ENCODE measurements around the gene MEA1.

The MEA1 gene

GRCh38 chr6:42967228-42967627, 46.5 kb downstream of the MEA1 start:
- Histone ChIP-seq H3K36me3 (ENCODE audit: insufficient read depth, low read length) (peaks cover 48% of the 10 kb centered on the region), H3K9me3 (ENCODE audit: low read length) (no peaks in the 10 kb centered on the region), H3K4me1 (ENCODE audit: insufficient read depth, low read length) (no peaks in the 10 kb centered on the region), H3K4me3 (ENCODE audit: low read depth in 1 of 2, low read length in 2 of 2) (no peak overlapping the region), H3K27me3 (ENCODE audit: control insufficient read depth in 1 of 2, insufficient read depth in 2 of 2, low read length in 2 of 2) (no peaks in the 10 kb centered on the region), H3K27ac (ENCODE audit: low read depth, low read length) (no peak overlapping the region), H3K9ac (ENCODE audit: low read length) (no peak overlapping the region)

DNA sequence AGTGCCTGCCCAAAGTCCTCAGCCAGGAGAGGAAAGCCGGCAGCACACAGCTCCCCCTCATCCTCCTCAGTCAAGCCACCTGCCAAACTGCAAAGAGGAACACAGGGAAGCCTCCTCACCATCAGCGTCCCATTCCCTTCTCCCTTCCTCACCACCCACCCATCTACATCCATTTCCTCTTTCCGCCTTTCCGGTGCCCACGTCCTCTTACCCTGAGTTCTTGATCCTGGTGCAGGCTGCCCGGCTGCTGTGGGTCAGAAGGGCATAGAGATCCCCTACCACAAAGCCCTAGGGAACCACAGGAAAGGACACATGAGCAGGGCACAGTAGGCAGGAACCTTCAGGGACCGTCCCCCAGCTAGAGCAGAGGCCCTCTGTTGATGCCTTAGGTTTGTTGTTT, 47.2 kb downstream of the MEA1 start:
- Histone ChIP-seq H3K4me3 (ENCODE audit: low read depth in 1 of 2, low read length in 2 of 2) (no peak overlapping the region), H3K4me1 (ENCODE audit: insufficient read depth, low read length) (no peaks in the 10 kb centered on the region), H3K9ac (ENCODE audit: low read length) (no peak overlapping the region), H3K36me3 (ENCODE audit: insufficient read depth, low read length) (peaks cover 48% of the 10 kb centered on the region), H3K27me3 (ENCODE audit: control insufficient read depth in 1 of 2, insufficient read depth in 2 of 2, low read length in 2 of 2) (no peaks in the 10 kb centered on the region), H3K9me3 (ENCODE audit: low read length) (no peaks in the 10 kb centered on the region), H3K27ac (ENCODE audit: low read depth, low read length) (no peak overlapping the region)

DNA sequence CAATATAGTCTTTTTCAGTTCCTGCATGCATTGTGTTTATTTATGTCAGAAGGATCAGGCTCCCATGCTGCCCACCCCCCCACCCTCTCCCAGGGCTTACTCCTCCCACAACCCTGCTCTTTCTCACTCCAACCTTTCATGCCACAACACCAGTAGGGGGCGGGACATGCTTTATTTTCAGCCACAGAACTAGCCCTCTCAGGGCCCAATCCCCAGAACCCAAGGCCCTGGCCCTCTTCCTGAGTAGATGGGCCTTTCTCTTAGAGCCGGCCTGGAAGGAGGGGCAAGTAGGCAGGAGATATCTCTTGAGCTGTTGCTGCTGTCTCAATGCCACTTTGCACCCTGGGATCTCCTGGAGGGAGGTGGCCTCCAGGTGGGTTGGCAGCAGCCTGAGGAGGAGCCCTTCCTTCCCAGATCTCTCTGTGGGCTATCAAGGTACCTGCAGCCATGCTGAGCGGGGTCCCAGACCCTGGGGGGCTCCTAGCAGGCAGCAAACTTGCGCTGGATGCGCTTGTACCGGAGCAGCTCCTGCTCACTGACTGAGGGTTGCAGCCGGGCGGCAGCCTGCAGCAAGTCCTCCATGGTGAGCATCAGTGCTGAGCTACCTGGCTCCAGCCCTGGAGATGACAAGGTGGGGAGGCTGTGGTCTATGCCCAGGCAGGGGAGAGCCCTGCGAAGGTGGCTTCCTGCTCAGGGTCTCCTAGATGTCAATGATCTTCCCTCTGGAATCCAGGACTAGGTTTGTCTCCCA, 49.7 kb downstream of the MEA1 start:
- Histone ChIP-seq H3K4me1 (ENCODE audit: insufficient read depth, low read length) (peaks cover 11% of the 10 kb centered on the region), H3K36me3 (ENCODE audit: insufficient read depth, low read length) (peaks cover 41% of the 10 kb centered on the region), H3K27ac (ENCODE audit: low read depth, low read length) (no peak overlapping the region)

GRCh38 chr6:42963179-42963854, 50.4 kb downstream of the MEA1 start:
- peaks cover 0 to 4% of the 10 kb centered on the region in 2 donors for H3K27me3 ChIP-seq (ENCODE audit: control insufficient read depth in 1 of 2, insufficient read depth in 2 of 2, low read length in 2 of 2)
- no peak overlapping the region for H3K4me3 ChIP-seq (ENCODE audit: low read depth in 1 of 2, low read length in 2 of 2)
- H3K9ac ChIP-seq (ENCODE audit: low read length), result no peak overlapping the region
- no peaks in the 10 kb centered on the region for H3K9me3 ChIP-seq (ENCODE audit: low read length)
- peaks cover 34% of the 10 kb centered on the region for H3K36me3 ChIP-seq (ENCODE audit: insufficient read depth, low read length)
- peaks cover 11% of the 10 kb centered on the region for H3K4me1 ChIP-seq (ENCODE audit: insufficient read depth, low read length)
- no peak overlapping the region for H3K27ac ChIP-seq (ENCODE audit: low read depth, low read length)

More for the DNA sequence above, 49.7 kb downstream of the MEA1 start:
- no peaks in the 10 kb centered on the region for H3K9me3 ChIP-seq (ENCODE audit: low read length)
- H3K4me3 ChIP-seq (ENCODE audit: low read depth in 1 of 2, low read length in 2 of 2), result no peak overlapping the region
- H3K9ac ChIP-seq (ENCODE audit: low read length), result no peak overlapping the region
- peaks cover 0 to 4% of the 10 kb centered on the region in 2 donors for H3K27me3 ChIP-seq (ENCODE audit: control insufficient read depth in 1 of 2, insufficient read depth in 2 of 2, low read length in 2 of 2)

- peaks cover 32% of the 10 kb centered on the region for H3K36me3 ChIP-seq (ENCODE audit: insufficient read depth, low read length)
- H3K4me1 ChIP-seq (ENCODE audit: insufficient read depth, low read length), result peaks cover 11% of the 10 kb centered on the region
- no peak overlapping the region for H3K4me3 ChIP-seq (ENCODE audit: low read depth in 1 of 2, low read length in 2 of 2)
- H3K9ac ChIP-seq (ENCODE audit: low read length), result no peak overlapping the region
- peaks cover 0 to 4% of the 10 kb centered on the region in 2 donors for H3K27me3 ChIP-seq (ENCODE audit: control insufficient read depth in 1 of 2, insufficient read depth in 2 of 2, low read length in 2 of 2)
- H3K27ac ChIP-seq (ENCODE audit: low read depth, low read length), result no peak overlapping the region
- H3K9me3 ChIP-seq (ENCODE audit: low read length), result no peaks in the 10 kb centered on the region
Observed at GRCh38 chr6:42962502-42963178, 51.1 kb downstream of the MEA1 start.

GRCh38 chr6:42962096-42962495, 51.6 kb downstream of the MEA1 start:
- Histone ChIP-seq H3K9ac (ENCODE audit: low read length) (no peak overlapping the region), H3K4me3 (ENCODE audit: low read depth in 1 of 2, low read length in 2 of 2) (no peak overlapping the region), H3K27me3 (ENCODE audit: control insufficient read depth in 1 of 2, insufficient read depth in 2 of 2, low read length in 2 of 2) (peaks cover 0 to 4% of the 10 kb centered on the region in 2 donors), H3K36me3 (ENCODE audit: insufficient read depth, low read length) (peaks cover 29% of the 10 kb centered on the region), H3K9me3 (ENCODE audit: low read length) (no peaks in the 10 kb centered on the region), H3K27ac (ENCODE audit: low read depth, low read length) (no peak overlapping the region), H3K4me1 (ENCODE audit: insufficient read depth, low read length) (peaks cover 11% of the 10 kb centered on the region)
